Central memory CD4-positive, alpha-beta T cell (primary cell): Measurements from ENCODE around the gene B4GALNT4.
"Not testable (repeated sequence)": the region's sequence is repeated elsewhere in the genome, so short reads cannot be mapped to it uniquely, and the experiment has no call there.

Source experiments
- DNase-seq: peaks from one replicate; pipeline ENCODE4 v3.0.0; 2022

Gene B4GALNT4

GRCh38 chr11:335779-336658 is 33.3 kb upstream of the B4GALNT4 start:
- no peak for DNase-seq

- no peak for DNase-seq
These were observed 32.6 kb upstream of the B4GALNT4 start for GRCh38 chr11:336659-337198.

GRCh38 chr11:337711-338110 is 31.6 kb upstream of the B4GALNT4 start:
- DNase-seq: no peak

GRCh38 chr11:339963-340362 is 29.3 kb upstream of the B4GALNT4 start:
- DNase-seq: no peak

GRCh38 chr11:340539-341512 is 28.5 kb upstream of the B4GALNT4 start:
- DNase-seq: no peak

GRCh38 chr11:342328-342727 is 27.0 kb upstream of the B4GALNT4 start:
- no peak for DNase-seq

GRCh38 chr11:344836-345578 is 24.3 kb upstream of the B4GALNT4 start:
- no peak for DNase-seq

- DNase-seq: no peak
These were observed 22.8 kb upstream of the B4GALNT4 start for GRCh38 chr11:346529-346928.

- not testable (repeated sequence) for DNase-seq
These were observed 19.9 kb upstream of the B4GALNT4 start for GRCh38 chr11:349270-349954.

- not testable (repeated sequence) for DNase-seq
These were observed 19.1 kb upstream of the B4GALNT4 start for GRCh38 chr11:350033-350722.

GRCh38 chr11:350723-351255 is 18.5 kb upstream of the B4GALNT4 start:
- DNase-seq: no peak

- no peak for DNase-seq
These were observed 17.9 kb upstream of the B4GALNT4 start for GRCh38 chr11:351411-351810.

GRCh38 chr11:352456-353031 is 16.8 kb upstream of the B4GALNT4 start:
- no peak for DNase-seq

- no peak for DNase-seq
These were observed 16.0 kb upstream of the B4GALNT4 start for GRCh38 chr11:353179-353873.

GRCh38 chr11:355581-356458 is 13.5 kb upstream of the B4GALNT4 start:
- peak; percentile 85 for DNase-seq

GRCh38 chr11:356610-357009 is 12.7 kb upstream of the B4GALNT4 start:
- DNase-seq: no peak

- DNase-seq: no peak
These were observed 11.7 kb upstream of the B4GALNT4 start for GRCh38 chr11:357582-357981.

GRCh38 chr11:358129-358800 is 11.0 kb upstream of the B4GALNT4 start:
- no peak for DNase-seq
